Measurements from ENCODE around the gene ABCA10.
"Not testable (repeated sequence)": the region's sequence is repeated elsewhere in the genome, so short reads cannot be mapped to it uniquely, and the experiment has no call there.

Gene ABCA10

GRCh38 chr17:69228576-69228975 is at the start of gene ABCA10:
ABCA10 (minus strand) TSS chr17:69228824; CDS start chr17:69225358, 3,466 bp downstream.
- no peak for DNase-seq (ENCODE audit: low read depth)
- TF ChIP-seq CTCF (conservative IDR thresholded peaks at IDR 0.05; ENCODE audit: low read depth, low read length): no peak
- no peak within 1 kb of the TSS for H3K4me3 ChIP-seq (ENCODE audit: low read length)

GRCh38 chr17:69276279-69276678 is 47.7 kb upstream of the ABCA10 start:
- DNase-seq (ENCODE audit: low read depth); H3K4me3 ChIP-seq (ENCODE audit: low read length): not testable (repeated sequence)

GRCh38 chr17:69275751-69276150 is 47.1 kb upstream of the ABCA10 start:
- no peak for TF ChIP-seq CTCF (conservative IDR thresholded peaks at IDR 0.05; ENCODE audit: low read depth, low read length)
- no peak for DNase-seq (ENCODE audit: low read depth)
- no peak overlapping the region for H3K4me3 ChIP-seq (ENCODE audit: low read length)

GRCh38 chr17:69271023-69271422 is 42.4 kb upstream of the ABCA10 start:
- no peak for DNase-seq (ENCODE audit: low read depth)
- no peak for TF ChIP-seq CTCF (conservative IDR thresholded peaks at IDR 0.05; ENCODE audit: low read depth, low read length)
- no peak overlapping the region for H3K4me3 ChIP-seq (ENCODE audit: low read length)

GRCh38 chr17:69269131-69269998 is 40.7 kb upstream of the ABCA10 start:
- TF ChIP-seq CTCF (conservative IDR thresholded peaks at IDR 0.05; ENCODE audit: low read depth, low read length): no peak
- DNase-seq (ENCODE audit: low read depth): peak; percentile 30
- H3K4me3 ChIP-seq (ENCODE audit: low read length): no peak overlapping the region

- H3K4me3 ChIP-seq (ENCODE audit: low read length): no peak overlapping the region
- no peak for DNase-seq (ENCODE audit: low read depth)
- no peak for TF ChIP-seq CTCF (conservative IDR thresholded peaks at IDR 0.05; ENCODE audit: low read depth, low read length)
Observed at GRCh38 chr17:69268543-69269014, 40.0 kb upstream of the ABCA10 start.

GRCh38 chr17:69267219-69267618 is 38.6 kb upstream of the ABCA10 start:
- no peak for DNase-seq (ENCODE audit: low read depth)
- TF ChIP-seq CTCF (conservative IDR thresholded peaks at IDR 0.05; ENCODE audit: low read depth, low read length): no peak

More at GRCh38 chr17:69267219-69267618, 38.6 kb upstream of the ABCA10 start:
- no peak overlapping the region for H3K4me3 ChIP-seq (ENCODE audit: low read length)
